HepG2 (cell line): Measurements from ENCODE around the gene RBBP9. TPM values are rescaled to one million over a fixed set of nuclear protein-coding genes. Genes with fewer than 3 reads are reported as not detected.

Source experiments
- GATA4 ChIP-seq: sonication (generic); IDR thresholded peaks from 2 replicates; pipeline ENCODE4 v1.6.1; 2016; ENCODE audit warnings: antibody characterized with exemption, low read depth, borderline replicate concordance
- GATAD2A ChIP-seq: IDR thresholded peaks from 2 replicates; pipeline ENCODE4 v1.6.1; 2016
- GTF3A ChIP-seq: sonication (generic); formaldehyde crosslinking; conservative IDR thresholded peaks from 2 replicates; pipeline ENCODE4 v1.4.0; 2020; ENCODE audit warnings: mild to moderate bottlenecking, missing genetic modification reagents
- HNF4G ChIP-seq, 2 experiments: sonication (generic) in 1 of 2; formaldehyde crosslinking in 1 of 2; IDR thresholded peaks; 2 replicates each; pipeline versions ENCODE4 v1.4.0 to v1.6.1; 2011 to 2020; ENCODE audit warnings: borderline replicate concordance in 2 of 2, low read depth in 2 of 2, mild to moderate bottlenecking in 2 of 2, low read length in 1 of 2, missing genetic modification reagents in 1 of 2, moderate library complexity in 1 of 2
- ISL2 ChIP-seq: sonication (generic); formaldehyde crosslinking; IDR thresholded peaks from 2 replicates; pipeline ENCODE4 v1.5.0; 2020; ENCODE audit warnings: missing genetic modification reagents
- NFIC ChIP-seq: IDR thresholded peaks from 2 replicates; pipeline ENCODE4 v1.6.1; 2012; ENCODE audit warnings: mild to moderate bottlenecking, low read length, inconsistent platforms
- NFKB2 ChIP-seq: sonication (generic); formaldehyde crosslinking; IDR thresholded peaks from 2 replicates; pipeline ENCODE4 v1.4.0; 2020; ENCODE audit warnings: missing genetic modification reagents, borderline replicate concordance
- NR3C1 ChIP-seq: sonication (generic); formaldehyde crosslinking; IDR thresholded peaks from 2 replicates; pipeline ENCODE4 v1.4.0; 2020; ENCODE audit warnings: missing genetic modification reagents
- PCBP1 ChIP-seq: fragments of 200-400 bp; formaldehyde crosslinking; IDR thresholded peaks from 2 replicates; pipeline ENCODE4 v1.6.1; 2017; ENCODE audit warnings: mild to moderate bottlenecking, low read depth, low read length, borderline replicate concordance
- REPIN1 ChIP-seq: sonication (generic); formaldehyde crosslinking; IDR thresholded peaks from 2 replicates; pipeline ENCODE4 v1.8.0; 2022; ENCODE audit warnings: missing genetic modification reagents, low read depth, mild to moderate bottlenecking, borderline replicate concordance
- SP4 ChIP-seq: sonication (generic); formaldehyde crosslinking; IDR thresholded peaks from 2 replicates; pipeline ENCODE4 v1.8.1; 2023; ENCODE audit warnings: mild to moderate bottlenecking, missing genetic modification reagents
- YY1 ChIP-seq: IDR thresholded peaks from 2 replicates; pipeline ENCODE4 v1.6.1; 2011; ENCODE audit warnings: low read length, low read depth, moderate library complexity, mild to moderate bottlenecking; ENCODE audit not compliant: insufficient read depth, insufficient replicate concordance
- ZBTB20 ChIP-seq: sonication (generic); formaldehyde crosslinking; IDR thresholded peaks from 2 replicates; pipeline ENCODE4 v1.8.1; 2023; ENCODE audit warnings: missing genetic modification reagents, low read depth, mild to moderate bottlenecking, borderline replicate concordance
- ZFP1 ChIP-seq: IDR thresholded peaks from 2 replicates; pipeline ENCODE4 v1.6.1; 2016
- ZMYM3 ChIP-seq: sonication (generic); formaldehyde crosslinking; IDR thresholded peaks from 2 replicates; pipeline ENCODE4 v1.5.1; 2020; ENCODE audit warnings: mild to moderate bottlenecking, missing genetic modification reagents
- ZNF333 ChIP-seq: sonication (generic); formaldehyde crosslinking; IDR thresholded peaks from 2 replicates; pipeline ENCODE4 v1.4.0; 2020; ENCODE audit warnings: mild to moderate bottlenecking, missing genetic modification reagents, borderline replicate concordance
- ZNF432 ChIP-seq: sonication (generic); formaldehyde crosslinking; IDR thresholded peaks from 2 replicates; pipeline ENCODE4 v1.5.0; 2020; ENCODE audit warnings: missing genetic modification reagents, mild to moderate bottlenecking, borderline replicate concordance
- ZNF446 ChIP-seq: sonication (generic); formaldehyde crosslinking; IDR thresholded peaks from 2 replicates; pipeline ENCODE4 v1.5.0; 2020; ENCODE audit warnings: mild to moderate bottlenecking, missing genetic modification reagents
- ZNF572 ChIP-seq: sonication (generic); formaldehyde crosslinking; IDR thresholded peaks from 2 replicates; pipeline ENCODE4 v1.5.1; 2020; ENCODE audit warnings: mild to moderate bottlenecking, missing genetic modification reagents
- ZNF580 ChIP-seq: IDR thresholded peaks from 2 replicates; pipeline ENCODE4 v1.6.1; 2016; ENCODE audit warnings: low read depth, borderline replicate concordance
- ZNF609 ChIP-seq: sonication (generic); formaldehyde crosslinking; IDR thresholded peaks from 2 replicates; pipeline ENCODE4 v1.4.0; 2020; ENCODE audit warnings: mild to moderate bottlenecking, missing genetic modification reagents, borderline replicate concordance
- ZXDC ChIP-seq: sonication (generic); formaldehyde crosslinking; IDR thresholded peaks from 2 replicates; pipeline ENCODE4 v1.5.0; 2020; ENCODE audit warnings: mild to moderate bottlenecking, missing genetic modification reagents
- polyA plus RNA-seq, 8 experiments: library from polyadenylated mRNA; depleted of rRNA in 3 of 8; stranded (reverse) in 7 of 8; unstranded in 1 of 8; fragments of >200 nt; fragmentation: Illumina TruSeq in 4 of 8; extraction: Trizol in 4 of 8; gene quantifications; 2 replicates each; pipeline versions ENCODE4 v1.2.1 to v1.2.3, GENCODE V29; 2011 to 2016; ENCODE audit warnings: low read depth in 4 of 8, missing spikeins in 1 of 8, mixed read lengths in 1 of 8; ENCODE audit not compliant: insufficient read depth in 1 of 8
- total RNA-seq, 5 experiments: library from RNA; depleted of rRNA; stranded (reverse); fragments of >200 nt; fragmentation: Illumina TruSeq; extraction: Trizol; gene quantifications; 2 replicates each; pipeline ENCODE4 v1.2.3, GENCODE V29; 2016; ENCODE audit warnings: low read depth in 1 of 5

Gene RBBP9
- total and polyA plus RNA-seq, 2 of the 13 experiments (the other 11 are each of a cell fraction or from before 2014, with no cell fraction given) = 28.0 to 56.3 TPM

GRCh38 chr20:18466894-18467730 lies 29.9 kb downstream of the RBBP9 start, which contains the start of the genes DZANK1 and POLR3F (continued):
- TF ChIP-seq ZXDC (CRISPR knock-in tag) = no peak
- TF ChIP-seq ZBTB20 (CRISPR knock-in tag) = peak; percentile 32; the same call in 1 of the 2 replicates
- TF ChIP-seq SP4 (CRISPR knock-in tag) = 0 out of 2 replicates have a peak, but pooled peaks have one; percentile 64
- TF ChIP-seq NR3C1 = no peak
- peak; percentile 76 for TF ChIP-seq ISL2 (CRISPR knock-in tag)
- no peak for TF ChIP-seq ZNF572
- peak; percentile 60 for TF ChIP-seq ZNF333
- no peak; the same call in 1 of the 2 replicates for TF ChIP-seq ZNF446 (CRISPR knock-in tag)
- TF ChIP-seq GATA4 = no peak
- no peak for TF ChIP-seq HNF4G (IDR thresholded peaks at IDR 0.05; ENCODE audit: borderline replicate concordance, low read depth, low read length)
- TF ChIP-seq HNF4G (CRISPR knock-in tag; IDR thresholded peaks at IDR 0.05; ENCODE audit: borderline replicate concordance, low read depth) = no peak
- TF ChIP-seq YY1 = peak; percentile 74
- TF ChIP-seq NFIC = peak; percentile 73
- peak; percentile 30; the same call in 1 of the 2 replicates for TF ChIP-seq ZNF580
- no peak for TF ChIP-seq ZMYM3 (CRISPR knock-in tag)
- TF ChIP-seq PCBP1 = peak; percentile 97
- peak; percentile 79; the same call in 1 of the 2 replicates for TF ChIP-seq REPIN1 (CRISPR knock-in tag)
- TF ChIP-seq NFKB2 (CRISPR knock-in tag) = peak; percentile 87; the same call in 1 of the 2 replicates
- peak; percentile 78 for TF ChIP-seq GATAD2A (CRISPR knock-in tag)
- no peak for TF ChIP-seq ZNF432 (CRISPR knock-in tag)
- TF ChIP-seq GTF3A (CRISPR knock-in tag) = no peak
- no peak for TF ChIP-seq ZNF609 (CRISPR knock-in tag)
- TF ChIP-seq ZFP1 = peak; percentile 57; the same call in 1 of the 2 replicates
